CD14-positive monocyte (primary cell): ENCODE results near the gene KHDC4. TPM values are rescaled to one million over a fixed set of nuclear protein-coding genes. Genes with fewer than 3 reads are reported as not detected.

ENCODE experiments used
- DNase-seq, 3 donors: peaks; one replicate each; pipeline ENCODE4 v3.0.0-alpha.2; 2011 to 2022
- H2AFZ ChIP-seq: 2 replicates; pipeline ENCODE4 v1.6.0; 2012; ENCODE audit warnings: mild to moderate bottlenecking, low read depth, low read length, inconsistent platforms; ENCODE audit not compliant: insufficient read depth, poor library complexity, severe bottlenecking
- H3K27ac ChIP-seq, 2 donors: 1 replicate in 1 of 2; 2 replicates in 1 of 2; pipeline ENCODE4 v1.5.1; 2012 to 2013; ENCODE audit warnings: low read length in 2 of 2, control low read depth in 1 of 2, inconsistent platforms in 1 of 2, low read depth in 1 of 2, mild to moderate bottlenecking in 1 of 2
- H3K27me3 ChIP-seq, 2 donors: one replicate each; pipeline versions ENCODE4 v1.6.0 to v1.6.1; 2011 to 2013; ENCODE audit warnings: low read length in 2 of 2; ENCODE audit not compliant: control insufficient read depth in 2 of 2, insufficient read depth in 2 of 2
- H3K36me3 ChIP-seq, 2 donors: replicated peaks in 1 of 2; 1 replicate in 1 of 2; 2 replicates in 1 of 2; pipeline versions ENCODE4 v1.5.1 to v1.6.1; 2012 to 2013; ENCODE audit warnings: low read length in 2 of 2, control low read depth in 1 of 2, inconsistent platforms in 1 of 2, mild to moderate bottlenecking in 1 of 2; ENCODE audit not compliant: insufficient read depth in 2 of 2, control insufficient read depth in 1 of 2
- H3K4me1 ChIP-seq, 2 donors: 1 replicate in 1 of 2; 2 replicates in 1 of 2; pipeline versions ENCODE4 v1.5.1 to v1.6.1; 2012 to 2013; ENCODE audit warnings: low read length in 2 of 2, control low read depth in 1 of 2, inconsistent platforms in 1 of 2, mild to moderate bottlenecking in 1 of 2, moderate library complexity in 1 of 2; ENCODE audit not compliant: insufficient read depth in 2 of 2, control insufficient read depth in 1 of 2
- H3K4me2 ChIP-seq: replicated peaks from 2 replicates; pipeline ENCODE3; 2012; ENCODE audit warnings: low read length, moderate library complexity, mild to moderate bottlenecking; ENCODE audit not compliant: poor library complexity, severe bottlenecking; ENCODE audit errors: extremely low read depth
- H3K4me3 ChIP-seq, 3 experiments: fragments of 200-600 bp in 1 of 3; sonication (generic) in 1 of 3; replicated peaks in 1 of 3; 1 replicate in 2 of 3; 2 replicates in 1 of 3; pipeline ENCODE4 v1.5.1; 2011 to 2013; ENCODE audit warnings: low read length in 3 of 3, mild to moderate bottlenecking in 3 of 3, control low read depth in 2 of 3, low read depth in 2 of 3, inconsistent platforms in 1 of 3, moderate library complexity in 1 of 3
- H3K79me2 ChIP-seq: 2 replicates; pipeline ENCODE4 v1.6.0; 2012; ENCODE audit warnings: mild to moderate bottlenecking, control low read depth, inconsistent platforms, low read length, moderate library complexity; ENCODE audit not compliant: insufficient read depth
- H3K9ac ChIP-seq: 2 replicates; pipeline ENCODE4 v1.6.0; 2017; ENCODE audit warnings: low read length, mild to moderate bottlenecking; ENCODE audit not compliant: insufficient read depth, poor library complexity, severe bottlenecking
- H3K9me3 ChIP-seq, 2 donors: replicated peaks in 1 of 2; 1 replicate in 1 of 2; 2 replicates in 1 of 2; pipeline versions ENCODE4 v1.5.1 to v1.6.1; 2012 to 2013; ENCODE audit warnings: low read length in 2 of 2, control low read depth in 1 of 2; ENCODE audit not compliant: control insufficient read depth in 1 of 2, insufficient read depth in 1 of 2
- H4K20me1 ChIP-seq: 2 replicates; pipeline ENCODE4 v1.6.0; 2012; ENCODE audit warnings: mild to moderate bottlenecking, low read length, control low read depth, moderate library complexity; ENCODE audit not compliant: insufficient read depth
- H3K27ac Mint-ChIP-seq, 7 donors: one replicate each; pipeline ENCODE4 v1.8.0; 2020; ENCODE audit warnings: mild to moderate bottlenecking in 7 of 7, mixed read lengths in 7 of 7, moderate library complexity in 6 of 7, inconsistent platforms in 2 of 7
- H3K27me3 Mint-ChIP-seq, 3 donors: one replicate each; pipeline ENCODE4 v1.8.0; 2021 to 2022; ENCODE audit warnings: low read depth in 3 of 3, mild to moderate bottlenecking in 3 of 3, mixed read lengths in 3 of 3, moderate library complexity in 3 of 3, inconsistent platforms in 1 of 3
- H3K36me3 Mint-ChIP-seq, 2 donors: one replicate each; pipeline ENCODE4 v1.8.0; 2020; ENCODE audit warnings: mixed read lengths in 2 of 2, inconsistent platforms in 1 of 2, mild to moderate bottlenecking in 1 of 2
- H3K4me1 Mint-ChIP-seq: one replicate; pipeline ENCODE4 v1.8.0; 2020; ENCODE audit warnings: mild to moderate bottlenecking, mixed read lengths
- H3K4me3 Mint-ChIP-seq, 2 donors: one replicate each; pipeline ENCODE4 v1.8.0; 2020; ENCODE audit warnings: mild to moderate bottlenecking in 2 of 2, mixed read lengths in 2 of 2, moderate library complexity in 1 of 2
- H3K9me3 Mint-ChIP-seq, 7 donors: one replicate each; pipeline ENCODE4 v1.8.0; 2020 to 2022; ENCODE audit warnings: mixed read lengths in 7 of 7, mild to moderate bottlenecking in 6 of 7, moderate library complexity in 6 of 7, inconsistent platforms in 2 of 7
- CTCF ChIP-seq: fragments of 200-600 bp; IDR thresholded peaks from one replicate; pipeline ENCODE4 v1.8.0; 2022; ENCODE audit warnings: antibody characterized with exemption, mild to moderate bottlenecking
- WGBS: methylation state at CpG from one replicate; pipeline ENCODE4 v1.1.5; 2013; ENCODE audit warnings: missing lambda C conversion rate; ENCODE audit not compliant: insufficient coverage; 5-methylcytosine and 5-hydroxymethylcytosine counted together
- intact Hi-C, 2 donors: fragments of 100-400 bp; cut with micrococcal nuclease; formaldehyde crosslinking; loops; one replicate each; pipeline versions ENCODE4 v1.15.0 to v1.15.1; 2023
- polyA plus RNA-seq, 3 donors: library from polyadenylated mRNA; depleted of rRNA in 1 of 3; unstranded in 2 of 3; stranded (reverse) in 1 of 3; fragments of 300-500 nt in 2 of 3; fragments of >200 nt in 1 of 3; fragmentation: Illumina TruSeq in 2 of 3; gene quantifications; 1 replicate in 2 of 3; 2 replicates in 1 of 3; pipeline ENCODE4 v1.2.3, GENCODE V29; 2012 to 2021

Gene KHDC4
- polyA plus RNA-seq, 3 donors, result 3.4 to 22.0 (median 3.5) TPM

GRCh38 chr1:155977690-155978324 lies 43.6 kb upstream of the KHDC4 start:
- TF ChIP-seq CTCF, result no peak
- intact Hi-C loops, result loop anchor here in 1 of 2 donors (2.0 kb wide), 1 partner anchor 15 kb away; no protein-coding TSS in a partner anchor
- H3K27ac Mint-ChIP-seq, result peak overlapping the region; percentile 91 to 99 (median 96)

GRCh38 chr1:155976913-155977689 lies 42.9 kb upstream of the KHDC4 start:
- peak overlapping the region; percentile 81 to 97 for H3K27ac ChIP-seq
- intact Hi-C loops, result loop anchor here in 1 of 2 donors (2.0 kb wide), 1 partner anchor 14 kb away; no protein-coding TSS in a partner anchor
- H3K4me3 ChIP-seq, result peak overlapping the region; percentile 93 to 96 (median 94)
- peak overlapping the region; percentile 99 for H3K9ac ChIP-seq
- peaks cover 73 to 87% of the 10 kb centered on the region in 2 donors for H3K4me1 ChIP-seq
- H3K27me3 ChIP-seq, result no peaks in the 10 kb centered on the region
- no peak overlapping the region for H2AFZ ChIP-seq
- H3K36me3 ChIP-seq, result peaks cover 11 to 21% of the 10 kb centered on the region in 2 donors
- Mint-ChIP-seq H3K4me3 (peak overlapping the region; percentile 96 to 98), H3K27me3 (peaks cover 0 to 8% (median 3%) of the 10 kb centered on the region in 3 donors), H3K4me1 (peaks cover 70% of the 10 kb centered on the region), H3K36me3 (peaks cover 41 to 50% of the 10 kb centered on the region in 2 donors), H3K9me3 (no peaks in the 10 kb centered on the region), H3K27ac (peak overlapping the region; percentile 91 to 99 (median 96))
- DNase-seq, result no peak
- no peak for TF ChIP-seq CTCF
- WGBS, result 0% methylated on average over 3 of the region's 5 CpGs
- H3K4me2 ChIP-seq, result peak overlapping the region; percentile 96
- H3K79me2 ChIP-seq, result peaks cover 97% of the 10 kb centered on the region
- peaks cover 70% of the 10 kb centered on the region for H4K20me1 ChIP-seq
- no peaks in the 10 kb centered on the region for H3K9me3 ChIP-seq

More at GRCh38 chr1:155977690-155978324, 43.6 kb upstream of the KHDC4 start:
- Histone ChIP-seq H4K20me1 (peaks cover 63% of the 10 kb centered on the region), H3K4me2 (peak overlapping the region; percentile 96), H3K9ac (peak overlapping the region; percentile 99), H3K27me3 (no peaks in the 10 kb centered on the region), H2AFZ (peak overlapping the region; percentile 55), H3K27ac (peak overlapping the region; percentile 81 to 97), H3K36me3 (peaks cover 8 to 14% of the 10 kb centered on the region in 2 donors), H3K79me2 (peaks cover 97% of the 10 kb centered on the region), H3K4me1 (peaks cover 73 to 87% of the 10 kb centered on the region in 2 donors), H3K9me3 (no peaks in the 10 kb centered on the region), H3K4me3 (peak overlapping the region; percentile 93 to 96 (median 94))
- Mint-ChIP-seq H3K9me3 (no peaks in the 10 kb centered on the region), H3K4me3 (peak overlapping the region; percentile 96 to 98), H3K36me3 (peaks cover 34 to 51% of the 10 kb centered on the region in 2 donors), H3K27me3 (peaks cover 0 to 8% (median 3%) of the 10 kb centered on the region in 3 donors), H3K4me1 (peaks cover 69% of the 10 kb centered on the region)
- under 1% methylated on average over 32 of the region's 52 CpGs for WGBS
- DNase-seq, result peak in 2 of 3 donors; percentile 47 to 70
